MCF 10A (cell line): ENCODE measurements around the gene GCC2. TPM values are rescaled to one million over a fixed set of nuclear protein-coding genes. Genes with fewer than 3 reads are reported as not detected.
"Not testable (repeated sequence)": the region's sequence is repeated elsewhere in the genome, so short reads cannot be mapped to it uniquely, and the experiment has no call there.

Source experiments
- BruUV-seq: library from RNA; stranded (reverse); fragments of 400-500 nt; replicated peaks from 2 replicates; lab custom pipeline; 2021; lab: Mats Ljungman, UMichigan
- CTCF ChIA-PET: fragments of 300-600 bp; sonication (Branson Sonifier 250); formaldehyde crosslinking; extraction: SDS; loops from one replicate; lab custom pipeline; 2021; ENCODE audit warnings: antibody characterized with exemption, inconsistent platforms; lab: Yijun Ruan, JAX
- POLR2A ChIA-PET: fragments of 300-600, 350-650 bp; sonication (Branson Sonifier 250); formaldehyde crosslinking; extraction: SDS; loops from one replicate; lab custom pipeline; 2020; ENCODE audit warnings: antibody characterized with exemption, inconsistent platforms; lab: Yijun Ruan, JAX
- DNase-seq: peaks from one replicate; pipeline ENCODE4 v3.0.0-alpha.2; 2018; ENCODE audit not compliant: unreplicated experiment
- H3K27ac Mint-ChIP-seq: one replicate; pipeline ENCODE4 v1.8.0; 2022; ENCODE audit warnings: mild to moderate bottlenecking, low read depth, mixed read lengths; ENCODE audit not compliant: unreplicated experiment
- H3K27me3 Mint-ChIP-seq: one replicate; pipeline ENCODE4 v1.8.0; 2022; ENCODE audit warnings: mixed read lengths; ENCODE audit not compliant: insufficient read depth, unreplicated experiment
- H3K36me3 Mint-ChIP-seq: one replicate; pipeline ENCODE4 v1.8.0; 2022; ENCODE audit warnings: mild to moderate bottlenecking, moderate library complexity, mixed read lengths; ENCODE audit not compliant: insufficient read depth, unreplicated experiment
- H3K4me1 Mint-ChIP-seq: one replicate; pipeline ENCODE4 v1.8.0; 2022; ENCODE audit warnings: mixed read lengths; ENCODE audit not compliant: insufficient read depth, unreplicated experiment
- H3K4me3 Mint-ChIP-seq: one replicate; pipeline ENCODE4 v1.8.0; 2022; ENCODE audit warnings: mild to moderate bottlenecking, moderate library complexity, mixed read lengths; ENCODE audit not compliant: unreplicated experiment
- H3K9me3 Mint-ChIP-seq: one replicate; pipeline ENCODE4 v1.8.0; 2022; ENCODE audit warnings: mixed read lengths; ENCODE audit not compliant: unreplicated experiment
- CTCF ChIP-seq: fragments of 200-600 bp; IDR thresholded peaks from one replicate; pipeline ENCODE4 v1.8.0; 2022; ENCODE audit warnings: antibody characterized with exemption, mild to moderate bottlenecking; ENCODE audit not compliant: unreplicated experiment
- intact Hi-C: fragments of 100-400 bp; cut with micrococcal nuclease; formaldehyde crosslinking; loops from 2 replicates; pipeline ENCODE4 v1.14.1; 2022
- total RNA-seq: library from RNA; stranded (reverse); gene quantifications from 2 replicates; pipeline ENCODE4 v1.2.3, GENCODE V29; 2022

Gene GCC2
- total RNA-seq, 1 experiment from 2014 or later, result 29.8 TPM

DNA sequence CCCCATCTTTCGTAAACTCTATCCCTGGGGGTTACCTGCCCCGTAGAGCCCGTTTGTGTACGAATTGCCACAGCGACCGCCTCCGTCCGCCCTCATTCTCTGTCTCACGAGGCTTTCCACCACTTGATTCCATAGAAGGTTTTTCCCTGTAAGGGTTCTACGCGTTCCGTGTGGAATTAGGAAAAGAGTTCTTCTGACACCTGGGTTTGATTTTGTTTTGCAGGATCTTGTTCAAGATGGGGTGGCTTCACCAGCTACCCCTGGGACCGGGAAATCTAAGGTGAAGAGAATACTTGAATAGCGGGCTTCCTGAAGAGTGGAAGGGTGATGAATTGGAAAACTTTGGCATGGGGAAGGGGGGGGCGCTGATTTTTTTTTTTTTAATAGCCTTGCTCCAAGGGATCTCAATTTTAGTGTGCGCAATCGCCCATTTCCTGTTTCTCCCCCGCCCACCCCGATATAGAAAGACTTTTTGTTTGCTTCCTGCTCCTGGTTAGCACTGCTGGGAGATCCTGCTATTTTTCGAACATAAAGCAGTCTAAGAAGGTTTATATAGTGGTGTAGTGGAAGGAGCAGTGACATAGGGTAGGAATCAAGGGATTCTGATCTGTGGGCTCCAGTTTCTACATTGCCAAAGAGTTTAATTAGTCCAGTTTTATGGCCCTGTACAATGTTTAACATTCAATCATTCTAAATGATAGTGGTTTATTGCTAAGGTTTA is 564 bp downstream of the GCC2 start:
- POLR2A ChIA-PET, result interaction anchor here (0.6 to 4.3 kb wide), 27 partner anchors 9 to 187 kb away, joined by 3 to 59 read pairs (median 6); partner anchors contain the start of gene LIMS1
- Mint-ChIP-seq H3K4me1 (peaks cover 11% of the 10 kb centered on the region), H3K9me3 (no peaks in the 10 kb centered on the region), H3K27ac (peak overlapping the region; percentile 99), H3K27me3 (no peaks in the 10 kb centered on the region), H3K36me3 (peaks cover 48% of the 10 kb centered on the region), H3K4me3 (peak overlapping the region; percentile 93)
- CTCF ChIA-PET, result interaction anchor here (0.7 to 1.4 kb wide), 4 partner anchors 16 to 192 kb away, joined by 3 to 13 read pairs (median 4); no protein-coding TSS in a partner anchor
- no peak for TF ChIP-seq CTCF
- intact Hi-C loops, result loop anchor here (1.0 kb wide), 3 partner anchors 36 to 99 kb away; no protein-coding TSS in a partner anchor
- TSS peak; percentile 62 for BruUV-seq
- DNase-seq, result no peak

GRCh38 chr2:108450863-108451262 is 1.9 kb downstream of the GCC2 start:
- H3K36me3 Mint-ChIP-seq, result peaks cover 61% of the 10 kb centered on the region
- ChIA-PET POLR2A (interaction anchor here (1.2 to 4.3 kb wide), 6 partner anchors 8 to 133 kb away, joined by 3 to 59 read pairs (median 20); partner anchors contain the start of gene LIMS1), CTCF (interaction anchor here (0.6 to 1.4 kb wide), 4 partner anchors 54 to 1354 kb away, joined by 3 to 13 read pairs (median 5); no protein-coding TSS in a partner anchor)

DNA sequence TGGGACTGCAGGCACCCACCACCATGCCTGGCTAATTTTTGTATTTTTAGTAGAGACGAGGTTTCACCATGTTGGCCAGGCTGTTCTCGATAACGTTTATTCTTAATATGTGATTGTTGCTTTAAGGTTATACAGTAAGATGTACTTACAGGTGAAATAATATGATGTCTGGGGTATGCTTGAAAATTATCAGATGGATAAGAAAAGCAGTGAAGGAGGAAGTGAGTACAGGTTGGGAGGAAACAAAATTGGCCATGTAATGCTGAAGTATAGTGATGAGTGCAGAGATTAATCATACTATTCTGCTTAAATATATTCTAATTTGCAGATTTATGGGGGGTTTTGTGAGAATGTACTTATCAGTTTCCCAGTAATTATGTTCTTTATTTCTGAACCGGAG is 3.0 kb downstream of the GCC2 start:
- H3K36me3 Mint-ChIP-seq, result peaks cover 70% of the 10 kb centered on the region
- intact Hi-C loops, result no loop called here
- ChIA-PET POLR2A (interaction anchor here (4.1 kb wide), 1 partner anchor 123 kb away, joined by 22 read pairs; no protein-coding TSS in a partner anchor), CTCF (interaction anchor here (0.6 kb wide), 1 partner anchor 12 kb away, joined by 4 read pairs; no protein-coding TSS in a partner anchor)
- no peak overlapping the region for H3K4me3 Mint-ChIP-seq
- BruUV-seq, result no TSS peak
- DNase-seq, result no peak
- no peaks in the 10 kb centered on the region for H3K9me3 Mint-ChIP-seq
- TF ChIP-seq CTCF, result no peak
- H3K27ac Mint-ChIP-seq, result no peak overlapping the region
- no peaks in the 10 kb centered on the region for H3K27me3 Mint-ChIP-seq
- peaks cover 11% of the 10 kb centered on the region for H3K4me1 Mint-ChIP-seq

More at GRCh38 chr2:108450863-108451262, 1.9 kb downstream of the GCC2 start:
- H3K4me3 Mint-ChIP-seq, result peak overlapping the region; percentile 93
- H3K9me3 Mint-ChIP-seq, result no peaks in the 10 kb centered on the region
- H3K27me3 Mint-ChIP-seq, result no peaks in the 10 kb centered on the region
- DNase-seq, result no peak
- no TSS peak for BruUV-seq
- H3K27ac Mint-ChIP-seq, result no peak overlapping the region
- intact Hi-C loops, result no loop called here
- H3K4me1 Mint-ChIP-seq, result peaks cover 11% of the 10 kb centered on the region
- no peak for TF ChIP-seq CTCF

- BruUV-seq, POLR2A ChIA-PET, H3K9me3 Mint-ChIP-seq, H3K4me1 Mint-ChIP-seq, intact Hi-C loops, H3K4me3 Mint-ChIP-seq, H3K27me3 Mint-ChIP-seq, H3K27ac Mint-ChIP-seq, DNase-seq: not testable (repeated sequence)
- CTCF ChIA-PET, result interaction anchor here (0.7 to 1.1 kb wide), 3 partner anchors 13 to 54 kb away, joined by 3 to 5 read pairs (median 3); no protein-coding TSS in a partner anchor
- H3K36me3 Mint-ChIP-seq, result peaks cover 80% of the 10 kb centered on the region
Measured at GRCh38 chr2:108453530-108453929, 4.5 kb downstream of the GCC2 start.
